ENCODE results near the gene MAP1LC3B2. TPM values are rescaled to one million over a fixed set of nuclear protein-coding genes. Genes with fewer than 3 reads are reported as not detected.

MAP1LC3B2 gene
- total RNA-seq, 1 experiment from 2014 or later, result 0.97 TPM

DNA sequence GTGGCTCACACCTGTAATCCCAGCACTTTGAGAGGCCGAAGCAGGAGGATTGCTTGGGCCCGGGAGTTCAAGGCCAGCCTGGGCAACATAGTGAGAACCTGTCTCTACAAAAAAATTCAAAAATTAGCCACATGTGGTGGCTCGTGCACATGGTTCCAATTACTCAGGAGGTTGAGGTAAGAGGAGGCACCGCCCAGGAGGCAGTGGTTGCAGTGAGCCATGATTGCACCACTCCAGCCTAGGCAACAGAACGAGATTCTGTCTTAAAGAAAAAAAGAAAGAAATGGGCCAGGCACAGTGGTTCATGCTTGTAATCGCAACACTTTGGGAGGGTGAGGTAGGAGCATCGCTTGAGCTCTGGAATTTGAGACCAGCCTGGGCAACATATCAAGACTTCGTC lies 33.5 kb downstream of the MAP1LC3B2 start:
- H3K4me3 Mint-ChIP-seq (ENCODE audit: low read depth, unreplicated experiment), result no peak overlapping the region
- intact Hi-C loops (cut with micrococcal nuclease; ENCODE audit: unreplicated experiment), result loop anchor here (10.0 kb wide), 1 partner anchor 158 kb away; no protein-coding TSS in a partner anchor
- no peak for TF ChIP-seq CTCF (IDR thresholded peaks at IDR 0.05; ENCODE audit: unreplicated experiment)
- no peak for DNase-seq
- peaks cover 9% of the 10 kb centered on the region for H3K4me1 Mint-ChIP-seq (ENCODE audit: low read depth, unreplicated experiment)
- H3K27me3 Mint-ChIP-seq (ENCODE audit: unreplicated experiment), result peaks cover 40% of the 10 kb centered on the region
- H3K9me3 Mint-ChIP-seq (ENCODE audit: low read depth, unreplicated experiment), result no peaks in the 10 kb centered on the region
- BruUV-seq (replicated peaks), result no TSS peak
- no peak overlapping the region for H3K27ac Mint-ChIP-seq (ENCODE audit: unreplicated experiment)
- no peaks in the 10 kb centered on the region for H3K36me3 Mint-ChIP-seq (ENCODE audit: insufficient read depth, unreplicated experiment)
- CTCF ChIA-PET, result no interaction called here

- H3K4me3 Mint-ChIP-seq (ENCODE audit: low read depth, unreplicated experiment), result no peak overlapping the region
- no peaks in the 10 kb centered on the region for H3K9me3 Mint-ChIP-seq (ENCODE audit: low read depth, unreplicated experiment)
- peaks cover 28% of the 10 kb centered on the region for H3K27me3 Mint-ChIP-seq (ENCODE audit: unreplicated experiment)
- CTCF ChIA-PET, result no interaction called here
- no peaks in the 10 kb centered on the region for H3K36me3 Mint-ChIP-seq (ENCODE audit: insufficient read depth, unreplicated experiment)
- no peak for TF ChIP-seq CTCF (IDR thresholded peaks at IDR 0.05; ENCODE audit: unreplicated experiment)
- no TSS peak for BruUV-seq (replicated peaks)
- intact Hi-C loops (cut with micrococcal nuclease; ENCODE audit: unreplicated experiment), result loop anchor here (5.0 to 10.0 kb wide), 2 partner anchors 160 to 527 kb away; no protein-coding TSS in a partner anchor
- peaks cover 16% of the 10 kb centered on the region for H3K4me1 Mint-ChIP-seq (ENCODE audit: low read depth, unreplicated experiment)
- no peak for DNase-seq
- H3K27ac Mint-ChIP-seq (ENCODE audit: unreplicated experiment), result no peak overlapping the region
Observed at GRCh38 chr12:116594325-116595038, 35.3 kb downstream of the MAP1LC3B2 start.

- H3K27me3 Mint-ChIP-seq (ENCODE audit: unreplicated experiment), result peaks cover 28% of the 10 kb centered on the region
- peaks cover 17% of the 10 kb centered on the region for H3K4me1 Mint-ChIP-seq (ENCODE audit: low read depth, unreplicated experiment)
- H3K9me3 Mint-ChIP-seq (ENCODE audit: low read depth, unreplicated experiment), result no peaks in the 10 kb centered on the region
- no peaks in the 10 kb centered on the region for H3K36me3 Mint-ChIP-seq (ENCODE audit: insufficient read depth, unreplicated experiment)
- DNase-seq, result no peak
- BruUV-seq (replicated peaks), result no TSS peak
- H3K27ac Mint-ChIP-seq (ENCODE audit: unreplicated experiment), result no peak overlapping the region
- no peak overlapping the region for H3K4me3 Mint-ChIP-seq (ENCODE audit: low read depth, unreplicated experiment)
- CTCF ChIA-PET, result no interaction called here
- intact Hi-C loops (cut with micrococcal nuclease; ENCODE audit: unreplicated experiment), result loop anchor here (5.0 to 10.0 kb wide), 2 partner anchors 160 to 528 kb away; no protein-coding TSS in a partner anchor
- no peak for TF ChIP-seq CTCF (IDR thresholded peaks at IDR 0.05; ENCODE audit: unreplicated experiment)
Observed at GRCh38 chr12:116595186-116595585, 36.0 kb downstream of the MAP1LC3B2 start.

GRCh38 chr12:116595672-116596071 lies 36.5 kb downstream of the MAP1LC3B2 start:
- Mint-ChIP-seq H3K4me1 (ENCODE audit: low read depth, unreplicated experiment) (peaks cover 17% of the 10 kb centered on the region), H3K9me3 (ENCODE audit: low read depth, unreplicated experiment) (no peaks in the 10 kb centered on the region), H3K27me3 (ENCODE audit: unreplicated experiment) (peaks cover 28% of the 10 kb centered on the region), H3K27ac (ENCODE audit: unreplicated experiment) (no peak overlapping the region), H3K4me3 (ENCODE audit: low read depth, unreplicated experiment) (no peak overlapping the region), H3K36me3 (ENCODE audit: insufficient read depth, unreplicated experiment) (no peaks in the 10 kb centered on the region)
- CTCF ChIA-PET, result interaction anchor here (0.6 kb wide), 2 partner anchors 110 to 220 kb away, joined by 3 read pairs; no protein-coding TSS in a partner anchor
- TF ChIP-seq CTCF (IDR thresholded peaks at IDR 0.05; ENCODE audit: unreplicated experiment), result no peak
- DNase-seq, result no peak
- no TSS peak for BruUV-seq (replicated peaks)
- intact Hi-C loops (cut with micrococcal nuclease; ENCODE audit: unreplicated experiment), result loop anchor here (5.0 to 10.0 kb wide), 2 partner anchors 161 to 528 kb away; no protein-coding TSS in a partner anchor
